GM12878 (cell line): ENCODE measurements around the gene EML5. TPM values are rescaled to one million over a fixed set of nuclear protein-coding genes. Genes with fewer than 3 reads are reported as not detected.

ENCODE experiments used
- ATAC-seq: fragments of 200-7000 bp; cut with Tn5 transposase; 3 replicates; pipeline ENCODE4 v1.9.1; 2020; ENCODE audit warnings: mild to moderate bottlenecking, moderate library complexity
- BruUV-seq: library from RNA; stranded (reverse); fragments of 400-500 nt; replicated peaks from 2 replicates; lab custom pipeline; 2021; lab: Mats Ljungman, UMichigan
- CTCF ChIA-PET: fragments of 300-600 bp; sonication (Branson Sonifier 250); formaldehyde crosslinking; extraction: SDS; loops from one replicate; lab custom pipeline; 2021; ENCODE audit warnings: inconsistent platforms; lab: Yijun Ruan, JAX
- POLR2A ChIA-PET: fragments of 350-600 bp; formaldehyde crosslinking; extraction: SDS; loops from one replicate; lab custom pipeline; 2021; ENCODE audit warnings: inconsistent platforms; lab: Charles Lee
- RAD21 ChIA-PET: fragments of 300-600 bp; sonication (Branson Sonifier 250); formaldehyde crosslinking; loops from one replicate; lab custom pipeline; 2023; ENCODE audit warnings: antibody characterized with exemption; ENCODE audit not compliant: unreplicated experiment; lab: Charles Lee
- SMC1A ChIA-PET: fragments of 300-600 bp; sonication (Branson Sonifier 250); formaldehyde crosslinking; loops from one replicate; lab custom pipeline; 2023; ENCODE audit not compliant: unreplicated experiment, uncharacterized antibody; lab: Charles Lee
- DNase-seq: peaks from one replicate; pipeline ENCODE4 v3.0.0-alpha.2; 2011; ENCODE audit warnings: low read depth, low spot score
- FAIRE-seq: peaks from 3 replicates; lab custom pipeline; 2011; peaks lifted over from hg19 to GRCh38; lab: Jason Lieb, UNC
- H2AFZ ChIP-seq: 2 replicates; pipeline ENCODE4 v1.6.0; 2011; ENCODE audit warnings: low read depth, low read length, control low read depth; ENCODE audit not compliant: control insufficient read depth
- H3K27ac ChIP-seq: 2 replicates; pipeline ENCODE4 v1.5.1; 2011; ENCODE audit warnings: control low read depth; ENCODE audit not compliant: control insufficient read depth, insufficient read depth
- H3K27me3 ChIP-seq, 2 experiments: replicated peaks in 1 of 2; 2 replicates each; pipeline versions ENCODE4 v1.6.0 to v1.6.1; 2011; ENCODE audit warnings: low read length in 1 of 2; ENCODE audit not compliant: control insufficient read depth in 2 of 2, insufficient read depth in 2 of 2
- H3K36me3 ChIP-seq, 2 experiments: 2 replicates each; pipeline ENCODE4 v1.5.1; 2011; ENCODE audit warnings: low read length in 1 of 2; ENCODE audit not compliant: control insufficient read depth in 2 of 2, insufficient read depth in 2 of 2
- H3K4me1 ChIP-seq: 2 replicates; pipeline ENCODE4 v1.6.1; 2011; ENCODE audit warnings: mild to moderate bottlenecking, low read length, moderate library complexity, mixed read lengths; ENCODE audit not compliant: control insufficient read depth, insufficient read depth
- H3K4me2 ChIP-seq: 2 replicates; pipeline ENCODE4 v1.6.0; 2011; ENCODE audit warnings: control low read depth; ENCODE audit not compliant: control insufficient read depth, insufficient read depth
- H3K4me3 ChIP-seq: fragments of 200-600 bp; sonication (generic); 2 replicates; pipeline ENCODE4 v1.5.1; 2016
- H3K79me2 ChIP-seq: 2 replicates; pipeline ENCODE4 v1.6.0; 2011; ENCODE audit warnings: low read length; ENCODE audit not compliant: control insufficient read depth, insufficient read depth
- H3K9ac ChIP-seq: 2 replicates; pipeline ENCODE4 v1.8.0; 2011; ENCODE audit warnings: low read length, control low read depth, mixed read lengths; ENCODE audit not compliant: control insufficient read depth, insufficient read depth
- H3K9me3 ChIP-seq: replicated peaks from 3 replicates; pipeline ENCODE4 v1.5.1; 2011; ENCODE audit warnings: mild to moderate bottlenecking, low read length; ENCODE audit not compliant: control insufficient read depth, insufficient read depth
- H4K20me1 ChIP-seq: 2 replicates; pipeline ENCODE4 v1.6.0; 2011; ENCODE audit not compliant: control insufficient read depth, insufficient read depth
- ASH2L ChIP-seq: fragments of 300-600, 200-600 bp; sonication (generic); IDR thresholded peaks from 2 replicates; pipeline ENCODE4 v1.6.1; 2017; ENCODE audit warnings: low read depth, mild to moderate bottlenecking, borderline replicate concordance
- CHD1 ChIP-seq: IDR thresholded peaks from 2 replicates; pipeline ENCODE4 v1.6.1; 2012; ENCODE audit warnings: low read depth, low read length, improper control_type of control experiment
- CREM ChIP-seq: IDR thresholded peaks from 2 replicates; pipeline ENCODE4 v1.6.1; 2014; ENCODE audit warnings: antibody characterized with exemption, low read depth
- DPF2 ChIP-seq: fragments of 450-650 bp; IDR thresholded peaks from 2 replicates; pipeline ENCODE4 v1.6.1; 2017; ENCODE audit warnings: mild to moderate bottlenecking
- ETV6 ChIP-seq, 2 experiments: fragments of 450-650 bp in 1 of 2; IDR thresholded peaks in 1 of 2; conservative IDR thresholded peaks in 1 of 2; 2 replicates each; pipeline ENCODE4 v1.6.1; 2014; ENCODE audit warnings: antibody characterized with exemption in 1 of 2, borderline replicate concordance in 1 of 2, low read depth in 1 of 2, mild to moderate bottlenecking in 1 of 2, moderate library complexity in 1 of 2
- EZH2 ChIP-seq: IDR thresholded peaks from 2 replicates; pipeline ENCODE4 v1.6.1; 2012; ENCODE audit warnings: low read depth, mild to moderate bottlenecking, control low read depth, inconsistent platforms, low read length, borderline replicate concordance; ENCODE audit not compliant: control insufficient read depth
- HDAC6 ChIP-seq: fragments of 200-600 bp; sonication (generic); IDR thresholded peaks from one replicate; pipeline ENCODE4 v1.8.0; 2017; ENCODE audit warnings: antibody characterized with exemption; ENCODE audit not compliant: unreplicated experiment
- MAX ChIP-seq: IDR thresholded peaks from 2 replicates; pipeline ENCODE4 v1.6.1; 2012; ENCODE audit warnings: low read depth, low read length, improper control_type of control experiment
- NFXL1 ChIP-seq: fragments of 450-650 bp; IDR thresholded peaks from 2 replicates; pipeline ENCODE4 v1.6.1; 2017; ENCODE audit warnings: antibody characterized with exemption, mild to moderate bottlenecking, borderline replicate concordance
- NFYA ChIP-seq: IDR thresholded peaks from 2 replicates; pipeline ENCODE4 v1.6.1; 2011; ENCODE audit warnings: low read depth, mild to moderate bottlenecking, low read length, improper control_type of control experiment, borderline replicate concordance
- PML ChIP-seq: IDR thresholded peaks from 2 replicates; pipeline ENCODE4 v1.6.1; 2012; ENCODE audit warnings: low read length, inconsistent platforms
- RB1 ChIP-seq: fragments of 450-650 bp; formaldehyde crosslinking; IDR thresholded peaks from 2 replicates; pipeline ENCODE4 v1.6.1; 2017; ENCODE audit warnings: mild to moderate bottlenecking, borderline replicate concordance
- SMARCA5 ChIP-seq: fragments of 450-650 bp; IDR thresholded peaks from 2 replicates; pipeline ENCODE4 v1.6.1; 2017; ENCODE audit warnings: mild to moderate bottlenecking
- ZNF384 ChIP-seq: IDR thresholded peaks from 2 replicates; pipeline ENCODE4 v1.6.1; 2012; ENCODE audit warnings: low read depth, mild to moderate bottlenecking, low read length, improper control_type of control experiment, borderline replicate concordance
- ZNF687 ChIP-seq: fragments of 450-650 bp; IDR thresholded peaks from 2 replicates; pipeline ENCODE4 v1.6.1; 2017; ENCODE audit warnings: mild to moderate bottlenecking, moderate library complexity
- WGBS: methylation state at CpG from one replicate; pipeline ENCODE4 v1.1.6; 2016; ENCODE audit warnings: low lambda C conversion rate; ENCODE audit not compliant: insufficient replicate concordance, insufficient coverage; ENCODE audit errors: missing lambda C conversion rate; 5-methylcytosine and 5-hydroxymethylcytosine counted together
- in situ Hi-C: fragments of 300-500 bp; cut with MboI; formaldehyde crosslinking; loops from 9 replicates; pipeline ENCODE4 v1.14.3; 2018; ENCODE audit warnings: mixed read lengths
- intact Hi-C: fragments of 100-400 bp; cut with micrococcal nuclease; formaldehyde crosslinking; loops from one replicate; pipeline ENCODE4 v1.14.2; 2022; ENCODE audit not compliant: unreplicated experiment
- polyA plus RNA-seq, 11 experiments: library from polyadenylated mRNA; depleted of rRNA in 4 of 11; unstranded in 6 of 11; stranded (reverse) in 5 of 11; fragments of >200 nt; fragmentation: Nextera tagmentation in 4 of 11; fragmentation: Illumina TruSeq in 1 of 11; extraction: Ambion mirVana in 4 of 11; extraction: Trizol in 1 of 11; gene quantifications; 1 replicate in 1 of 11; 2 replicates in 10 of 11; pipeline versions ENCODE4 v1.2.1 to v1.2.3, GENCODE V29; 2011 to 2016; ENCODE audit warnings: inconsistent platforms in 2 of 11, missing spikeins in 2 of 11, low read depth in 1 of 11
- total RNA-seq, 4 experiments: library from RNA; depleted of rRNA in 3 of 4; stranded (reverse); fragments of >200 nt in 3 of 4; fragmentation: Illumina TruSeq in 1 of 4; extraction: Trizol in 1 of 4; gene quantifications; 2 replicates each; pipeline versions ENCODE4 v1.2.1 to v1.2.3, GENCODE V29; 2013 to 2021
- TF ChIP-seq, protein P1 (sequence below): IDR thresholded peaks from 2 replicates; pipeline ENCODE4 v1.6.1; 2011; ENCODE audit warnings: low read depth, mild to moderate bottlenecking, low read length, moderate library complexity, borderline replicate concordance; ENCODE audit errors: extremely low read depth

EML5 gene
- total and polyA plus RNA-seq, 10 of the 15 experiments (the other 5 are each of a cell fraction or from before 2014, with no cell fraction given), result 0.08 to 0.35 (median 0.22) TPM; not detected in 1

DNA sequence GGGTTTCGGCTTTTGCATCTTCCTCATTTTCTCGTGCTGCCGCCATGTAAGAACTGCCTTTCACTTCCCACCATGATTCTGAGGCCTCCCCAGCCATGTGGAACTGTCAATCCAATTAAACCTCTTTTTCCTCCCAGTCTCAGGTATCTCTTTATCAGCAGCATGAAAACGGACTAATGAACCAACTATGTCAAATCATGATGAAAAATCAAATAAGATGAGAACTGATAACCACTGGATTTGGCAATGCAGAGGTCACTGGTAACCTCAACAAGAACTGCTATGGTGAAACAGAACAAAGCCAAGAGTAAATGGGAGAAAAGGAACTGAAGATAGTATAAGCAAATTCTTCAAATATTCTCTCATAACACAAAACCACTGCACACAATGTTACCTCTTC, 6.0 kb downstream of the EML5 start:
- Histone ChIP-seq H3K4me1 (no peaks in the 10 kb centered on the region; the same call in 1 of the 2 replicates), H4K20me1 (no peaks in the 10 kb centered on the region), H3K4me3 (no peak overlapping the region), H3K9ac (no peak overlapping the region), H3K79me2 (no peaks in the 10 kb centered on the region), H2AFZ (no peak overlapping the region), H3K27me3 (peaks cover 0 to 8% of the 10 kb centered on the region in 2 experiments; a peak in 2 of 4 replicates), H3K36me3 (no peaks in the 10 kb centered on the region), H3K9me3 (peaks cover 4% of the 10 kb centered on the region; the same call in 2 of the 3 replicates), H3K4me2 (no peak overlapping the region), H3K27ac (no peak overlapping the region)
- ChIA-PET CTCF (no interaction called here), POLR2A (no interaction called here), SMC1A (no interaction called here), RAD21 (no interaction called here)
- intact Hi-C loops, result no loop called here
- ATAC-seq (no peak), DNase-seq (no peak), FAIRE-seq (no peak)
- in situ Hi-C loops, result no loop called here
- no TSS peak for BruUV-seq
- WGBS, result 45% methylated on average over 4 of the region's 4 CpGs
- TF ChIP-seq CHD1 (no peak), PML (no peak), SMARCA5 (no peak), RB1 (no peak), ASH2L (no peak), NFXL1 (no peak), MAX (no peak), EZH2 (no peak), ETV6 (conservative IDR thresholded peaks at IDR 0.05 in 1 of 2, IDR thresholded peaks at IDR 0.05 in 1 of 2; ENCODE audit: borderline replicate concordance in 1 of 2, low read depth in 1 of 2) (no peak), NFYA (no peak), DPF2 (no peak), HDAC6 (no peak), CREM (no peak), ZNF687 (no peak), ZNF384 (no peak)
- TF ChIP-seq, protein P1, sequence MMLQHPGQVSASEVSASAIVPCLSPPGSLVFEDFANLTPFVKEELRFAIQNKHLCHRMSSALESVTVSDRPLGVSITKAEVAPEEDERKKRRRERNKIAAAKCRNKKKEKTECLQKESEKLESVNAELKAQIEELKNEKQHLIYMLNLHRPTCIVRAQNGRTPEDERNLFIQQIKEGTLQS, result no peak
